Bronchial epithelial cell (primary cell): ENCODE measurements around the gene TMEM222. TPM values are rescaled to one million over a fixed set of nuclear protein-coding genes. Genes with fewer than 3 reads are reported as not detected.
A peak's percentile ranks its signal among the peaks of the same experiment; 100 is the strongest.

ENCODE experiments used
- DNase-seq: peaks from one replicate; pipeline ENCODE4 v3.0.0-alpha.2; 2010; ENCODE audit warnings: low read depth
- FAIRE-seq: peaks from 2 replicates; lab custom pipeline; 2011; peaks lifted over from hg19 to GRCh38; lab: Jason Lieb, UNC
- H3K27me3 ChIP-seq: 2 replicates; pipeline ENCODE4 v1.5.1; 2011; ENCODE audit warnings: low read length; ENCODE audit not compliant: control insufficient read depth, insufficient read depth
- H3K36me3 ChIP-seq: 2 replicates; pipeline ENCODE4 v1.5.1; 2011; ENCODE audit warnings: low read length; ENCODE audit not compliant: control insufficient read depth, insufficient read depth
- H3K4me3 ChIP-seq: 2 replicates; pipeline ENCODE4 v1.5.1; 2011; ENCODE audit warnings: mild to moderate bottlenecking, low read depth, low read length, control low read depth
- total RNA-seq: library from RNA; depleted of rRNA; stranded (reverse); fragments of >200 nt; gene quantifications from 2 replicates; pipeline ENCODE4 v1.2.1, GENCODE V29; 2014
- TF ChIP-seq, protein P1 (sequence below): IDR thresholded peaks from 2 replicates; pipeline ENCODE4 v1.5.1; 2011; ENCODE audit warnings: mild to moderate bottlenecking, moderate library complexity, low read length, control low read depth, inconsistent platforms; ENCODE audit not compliant: insufficient read depth, severe bottlenecking

The TMEM222 gene
- total RNA-seq, 1 donor from 2014 or later: 17.1 TPM

GRCh38 chr1:27351541-27352107, 29.7 kb downstream of the TMEM222 start:
- DNase-seq (no peak), FAIRE-seq (peak; percentile 47)
- TF ChIP-seq, protein P1, sequence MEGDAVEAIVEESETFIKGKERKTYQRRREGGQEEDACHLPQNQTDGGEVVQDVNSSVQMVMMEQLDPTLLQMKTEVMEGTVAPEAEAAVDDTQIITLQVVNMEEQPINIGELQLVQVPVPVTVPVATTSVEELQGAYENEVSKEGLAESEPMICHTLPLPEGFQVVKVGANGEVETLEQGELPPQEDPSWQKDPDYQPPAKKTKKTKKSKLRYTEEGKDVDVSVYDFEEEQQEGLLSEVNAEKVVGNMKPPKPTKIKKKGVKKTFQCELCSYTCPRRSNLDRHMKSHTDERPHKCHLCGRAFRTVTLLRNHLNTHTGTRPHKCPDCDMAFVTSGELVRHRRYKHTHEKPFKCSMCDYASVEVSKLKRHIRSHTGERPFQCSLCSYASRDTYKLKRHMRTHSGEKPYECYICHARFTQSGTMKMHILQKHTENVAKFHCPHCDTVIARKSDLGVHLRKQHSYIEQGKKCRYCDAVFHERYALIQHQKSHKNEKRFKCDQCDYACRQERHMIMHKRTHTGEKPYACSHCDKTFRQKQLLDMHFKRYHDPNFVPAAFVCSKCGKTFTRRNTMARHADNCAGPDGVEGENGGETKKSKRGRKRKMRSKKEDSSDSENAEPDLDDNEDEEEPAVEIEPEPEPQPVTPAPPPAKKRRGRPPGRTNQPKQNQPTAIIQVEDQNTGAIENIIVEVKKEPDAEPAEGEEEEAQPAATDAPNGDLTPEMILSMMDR: no peak
- Histone ChIP-seq H3K27me3 (no peaks in the 10 kb centered on the region), H3K36me3 (peaks cover 27% of the 10 kb centered on the region), H3K4me3 (no peak overlapping the region)

DNA sequence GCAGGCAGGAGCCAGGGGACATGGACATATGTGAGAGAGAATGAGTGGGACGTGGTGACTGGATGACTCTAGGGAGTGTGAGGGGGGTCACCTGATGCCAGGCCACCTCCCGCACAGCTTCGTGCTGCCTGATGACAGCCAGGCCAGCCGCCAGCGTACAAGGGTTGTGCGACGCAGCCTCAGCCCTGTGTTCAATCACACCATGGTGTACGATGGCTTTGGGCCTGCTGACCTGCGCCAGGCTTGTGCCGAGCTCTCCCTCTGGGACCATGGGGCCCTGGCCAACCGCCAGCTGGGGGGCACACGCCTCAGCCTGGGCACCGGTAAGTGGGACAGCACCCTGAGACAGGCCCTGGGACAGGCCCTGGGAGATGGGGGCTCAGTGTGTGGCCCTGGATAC, 31.2 kb downstream of the TMEM222 start:
- peaks cover 34% of the 10 kb centered on the region for H3K36me3 ChIP-seq

DNA sequence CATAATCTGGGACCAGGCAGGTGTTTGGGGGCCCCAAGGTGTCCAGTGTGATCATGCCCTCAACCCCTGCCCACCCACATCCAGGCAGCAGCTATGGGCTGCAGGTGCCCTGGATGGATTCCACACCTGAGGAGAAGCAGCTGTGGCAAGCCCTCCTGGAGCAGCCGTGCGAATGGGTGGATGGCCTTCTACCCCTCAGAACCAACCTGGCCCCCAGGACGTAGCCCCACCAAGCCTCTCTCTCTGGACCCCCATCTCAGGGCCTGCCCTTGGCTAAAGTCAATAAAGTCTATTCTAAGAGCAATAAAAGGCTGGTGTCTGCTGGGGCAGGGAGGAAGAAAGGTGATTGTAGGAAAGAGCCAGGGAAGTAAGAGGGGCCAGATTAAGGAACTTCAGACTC, 31.7 kb downstream of the TMEM222 start:
- DNase-seq: no peak
- TF ChIP-seq, protein P1: no peak
- Histone ChIP-seq H3K4me3 (no peak overlapping the region), H3K27me3 (no peaks in the 10 kb centered on the region), H3K36me3 (peaks cover 38% of the 10 kb centered on the region)
- no peak for FAIRE-seq

More for the DNA sequence above, 31.2 kb downstream of the TMEM222 start:
- TF ChIP-seq, protein P1: no peak
- no peak overlapping the region for H3K4me3 ChIP-seq
- no peaks in the 10 kb centered on the region for H3K27me3 ChIP-seq
- FAIRE-seq (no peak), DNase-seq (no peak)

GRCh38 chr1:27355683-27356082, 33.7 kb downstream of the TMEM222 start:
- TF ChIP-seq, protein P1: no peak
- FAIRE-seq: peak; percentile 72
- Histone ChIP-seq H3K36me3 (peaks cover 40% of the 10 kb centered on the region), H3K4me3 (no peak overlapping the region), H3K27me3 (no peaks in the 10 kb centered on the region)
- no peak for DNase-seq

- FAIRE-seq (no peak), DNase-seq (no peak)
- TF ChIP-seq, protein P1: no peak
- Histone ChIP-seq H3K27me3 (no peaks in the 10 kb centered on the region), H3K36me3 (peaks cover 43% of the 10 kb centered on the region), H3K4me3 (no peak overlapping the region)
These were observed 34.3 kb downstream of the TMEM222 start for GRCh38 chr1:27356277-27356618.
